HCT116 (cell line): Measurements from ENCODE around the gene IL11. TPM values are rescaled to one million over a fixed set of nuclear protein-coding genes. Genes with fewer than 3 reads are reported as not detected.
A peak's percentile ranks its signal among the peaks of the same experiment; 100 is the strongest.

Experiments used
- ATAC-seq: fragments of 200-7000 bp; cut with Tn5 transposase; 2 replicates; pipeline ENCODE4 v1.9.1; 2020; ENCODE audit warnings: mild to moderate bottlenecking, moderate library complexity
- Bru-seq: library from RNA; stranded (reverse); fragments of 400-500 nt; gene quantifications from one replicate; lab custom pipeline; 2021; lab: Mats Ljungman, UMichigan
- BruChase-seq, 2 experiments: library from RNA; stranded (reverse); fragments of 400-500 nt; gene quantifications; one replicate each; lab custom pipeline; 2021; lab: Mats Ljungman, UMichigan
- BruUV-seq: library from RNA; stranded (reverse); fragments of 400-500 nt; replicated peaks from 2 replicates; lab custom pipeline; 2021; lab: Mats Ljungman, UMichigan
- CTCF ChIA-PET: fragments of 300-600 bp; sonication (Branson Sonifier 250); formaldehyde crosslinking; loops from one replicate; lab custom pipeline; 2021; ENCODE audit warnings: antibody characterized with exemption; lab: Charles Lee
- POLR2A ChIA-PET: fragments of 300-600, 350-600 bp; sonication (Branson Sonifier 250); formaldehyde crosslinking; loops from one replicate; lab custom pipeline; 2021; ENCODE audit warnings: antibody characterized with exemption; lab: Charles Lee
- RAD21 ChIA-PET, 2 experiments: fragments of 300-600 bp; sonication (Branson Sonifier 250); formaldehyde crosslinking; loops; one replicate each; lab custom pipeline; 2023; ENCODE audit warnings: low total read pairs in 2 of 2; ENCODE audit not compliant: uncharacterized antibody in 2 of 2, unreplicated experiment in 2 of 2, low non-redundant PET in 1 of 2; lab: Charles Lee
- DNase-seq: peaks from one replicate; pipeline ENCODE4 v3.0.0-alpha.2; 2010; ENCODE audit warnings: low read depth, low spot score
- H2AFZ ChIP-seq: fragments of 200-600 bp; shearing (Covaris generic), sonication (generic); 2 replicates; pipeline ENCODE4 v1.6.1; 2017; ENCODE audit warnings: low read depth, mixed run types, mixed read lengths, antibody characterized with exemption, low read length; ENCODE audit not compliant: poor library complexity, severe bottlenecking
- H3K27ac ChIP-seq: 2 replicates; pipeline ENCODE4 v1.5.1; 2012; ENCODE audit warnings: low read depth, low read length
- H3K27me3 ChIP-seq: fragments of 200-600 bp; sonication (generic); 2 replicates; pipeline ENCODE4 v1.6.1; 2016; ENCODE audit warnings: mixed run types, low read length, mixed read lengths; ENCODE audit not compliant: insufficient read depth
- H3K36me3 ChIP-seq, 2 experiments: fragments of 200-500 bp in 1 of 2; fragments of 200-600 bp in 1 of 2; sonication (Bioruptor generic) in 1 of 2; sonication (generic) in 1 of 2; 2 replicates each; pipeline versions ENCODE4 v1.5.1 to v1.6.1; 2014 to 2016; ENCODE audit warnings: low read length in 2 of 2, inconsistent platforms in 1 of 2, mixed read lengths in 1 of 2, mixed run types in 1 of 2; ENCODE audit not compliant: insufficient read depth in 2 of 2, control insufficient read depth in 1 of 2
- H3K4me1 ChIP-seq, 2 experiments: fragments of 200-600 bp in 1 of 2; sonication (generic) in 1 of 2; 2 replicates each; pipeline versions ENCODE4 v1.5.1 to v1.6.1; 2012 to 2017; ENCODE audit warnings: low read length in 2 of 2, inconsistent platforms in 1 of 2, mild to moderate bottlenecking in 1 of 2, mixed read lengths in 1 of 2, mixed run types in 1 of 2, moderate library complexity in 1 of 2; ENCODE audit not compliant: insufficient read depth in 2 of 2, control insufficient read depth in 1 of 2
- H3K4me2 ChIP-seq: fragments of 200-600 bp; sonication (generic); 2 replicates; pipeline ENCODE4 v1.6.1; 2017; ENCODE audit warnings: mixed run types, low read length, mixed read lengths
- H3K4me3 ChIP-seq, 2 experiments: fragments of 200-600 bp in 1 of 2; sonication (generic) in 1 of 2; replicated peaks in 1 of 2; 2 replicates each; pipeline ENCODE4 v1.5.1; 2011 to 2016; ENCODE audit warnings: low read length in 2 of 2, control low read depth in 1 of 2, low read depth in 1 of 2, mild to moderate bottlenecking in 1 of 2, mixed read lengths in 1 of 2, mixed run types in 1 of 2
- H3K79me2 ChIP-seq: fragments of 200-600 bp; sonication (generic); 2 replicates; pipeline ENCODE4 v1.6.1; 2017; ENCODE audit warnings: mild to moderate bottlenecking, mixed run types, low read length, moderate library complexity, mixed read lengths; ENCODE audit not compliant: insufficient read depth
- H3K9ac ChIP-seq: fragments of 200-600 bp; sonication (generic); 2 replicates; pipeline ENCODE4 v1.6.1; 2016; ENCODE audit warnings: low read length, mixed read lengths
- H3K9me2 ChIP-seq: fragments of 200-600 bp; sonication (generic), shearing (Covaris generic); 2 replicates; pipeline ENCODE4 v1.6.1; 2017; ENCODE audit warnings: mixed run types, mild to moderate bottlenecking, moderate library complexity; ENCODE audit not compliant: insufficient read depth
- H3K9me3 ChIP-seq, 2 experiments: fragments of 200-500 bp in 1 of 2; fragments of 200-600 bp in 1 of 2; sonication (Bioruptor generic) in 1 of 2; sonication (generic) in 1 of 2; 2 replicates each; pipeline ENCODE4 v1.6.1; 2014 to 2017; ENCODE audit warnings: low read length in 2 of 2, mixed read lengths in 2 of 2, inconsistent platforms in 1 of 2, low read depth in 1 of 2, mild to moderate bottlenecking in 1 of 2, mixed run types in 1 of 2, moderate library complexity in 1 of 2; ENCODE audit not compliant: control insufficient read depth in 1 of 2, insufficient read depth in 1 of 2
- H4K20me1 ChIP-seq: fragments of 200-600 bp; sonication (generic), shearing (Covaris generic); 2 replicates; pipeline ENCODE4 v1.6.1; 2017; ENCODE audit warnings: mixed run types, mild to moderate bottlenecking, moderate library complexity; ENCODE audit not compliant: insufficient read depth
- ATF3 ChIP-seq: IDR thresholded peaks from 2 replicates; pipeline ENCODE4 v1.6.1; 2012
- CBX3 ChIP-seq: IDR thresholded peaks from 2 replicates; pipeline ENCODE4 v1.6.1; 2012; ENCODE audit warnings: low read depth
- CEBPB ChIP-seq: IDR thresholded peaks from 2 replicates; pipeline ENCODE4 v1.6.1; 2012; ENCODE audit warnings: low read depth
- CTCF ChIP-seq, 3 experiments: fragments of 200-600 bp in 1 of 3; sonication (generic) in 1 of 3; IDR thresholded peaks in 2 of 3; conservative IDR thresholded peaks in 1 of 3; 2 replicates each; pipeline ENCODE4 v1.5.1; 2012 to 2017; ENCODE audit warnings: low read depth in 2 of 3, low read length in 2 of 3, antibody characterized with exemption in 1 of 3, borderline replicate concordance in 1 of 3, control low read depth in 1 of 3, mild to moderate bottlenecking in 1 of 3, mixed read lengths in 1 of 3, mixed run types in 1 of 3, moderate library complexity in 1 of 3; ENCODE audit not compliant: insufficient read depth in 1 of 3
- EGR1 ChIP-seq: IDR thresholded peaks from 2 replicates; pipeline ENCODE4 v1.6.1; 2012; ENCODE audit warnings: low read depth
- ELF1 ChIP-seq: IDR thresholded peaks from 2 replicates; pipeline ENCODE4 v1.6.1; 2012; ENCODE audit warnings: low read depth, borderline replicate concordance
- EZH2 ChIP-seq: fragments of 200-600 bp; sonication (generic); IDR thresholded peaks from 2 replicates; pipeline ENCODE4 v1.6.1; 2017; ENCODE audit warnings: antibody characterized with exemption, mixed run types
- JUND ChIP-seq: IDR thresholded peaks from 2 replicates; pipeline ENCODE4 v1.6.1; 2012
- POLR2A ChIP-seq: IDR thresholded peaks from 2 replicates; pipeline ENCODE4 v1.7.0; 2011; ENCODE audit warnings: borderline replicate concordance; ENCODE audit not compliant: insufficient read depth, insufficient read length; ENCODE audit errors: extremely low read depth
- POLR2AphosphoS5 ChIP-seq: IDR thresholded peaks from 2 replicates; pipeline ENCODE4 v1.6.1; 2011; ENCODE audit warnings: mild to moderate bottlenecking, low read depth, low read length, moderate library complexity
- SIN3A ChIP-seq: IDR thresholded peaks from 2 replicates; pipeline ENCODE4 v1.6.1; 2012; ENCODE audit warnings: low read depth
- SRF ChIP-seq: IDR thresholded peaks from 2 replicates; pipeline ENCODE4 v1.6.1; 2012; ENCODE audit warnings: low read depth
- TCF7L2 ChIP-seq: IDR thresholded peaks from 2 replicates; pipeline ENCODE4 v1.7.0; 2011; ENCODE audit warnings: borderline replicate concordance, inconsistent platforms; ENCODE audit not compliant: insufficient read depth, insufficient read length; ENCODE audit errors: extremely low read depth
- YY1 ChIP-seq: IDR thresholded peaks from 2 replicates; pipeline ENCODE4 v1.6.1; 2011; ENCODE audit warnings: low read length, low read depth, moderate library complexity, mild to moderate bottlenecking; ENCODE audit not compliant: insufficient replicate concordance; ENCODE audit errors: extremely low read depth
- ZBTB33 ChIP-seq: IDR thresholded peaks from 2 replicates; pipeline ENCODE4 v1.6.1; 2011; ENCODE audit warnings: mild to moderate bottlenecking, low read length, moderate library complexity; ENCODE audit not compliant: insufficient replicate concordance; ENCODE audit errors: extremely low read depth
- ZFX ChIP-seq: fragments of 450-650 bp; IDR thresholded peaks from 2 replicates; pipeline ENCODE4 v1.6.1; 2017
- ZNF274 ChIP-seq: fragments of 200-500 bp; sonication (Bioruptor generic); IDR thresholded peaks from 2 replicates; pipeline ENCODE4 v1.6.1; 2014; ENCODE audit warnings: mild to moderate bottlenecking, low read depth, low read length, inconsistent platforms
- intact Hi-C: fragments of 100-400 bp; cut with micrococcal nuclease; formaldehyde crosslinking; loops from 2 replicates; pipeline ENCODE4 v1.10.0; 2022
- long read RNA-seq: library from polyadenylated mRNA; unstranded; transcript quantifications from one replicate; pipeline ENCODE4 v2.0.0, GENCODE V29; 2021; ENCODE audit not compliant: unreplicated experiment
- polyA plus RNA-seq: library from polyadenylated mRNA; unstranded; fragments of >200 nt; gene quantifications from 2 replicates; pipeline ENCODE4 v1.2.1, GENCODE V29; 2012; ENCODE audit warnings: missing spikeins
- total RNA-seq: library from RNA; stranded (reverse); gene quantifications from one replicate; pipeline ENCODE4 v1.2.1, GENCODE V29; 2021; ENCODE audit not compliant: unreplicated experiment
- TF ChIP-seq, protein P1 (sequence below): IDR thresholded peaks from 2 replicates; pipeline ENCODE4 v1.6.1; 2012

Gene IL11
- total RNA-seq (2.8 TPM), Bru-seq, nascent RNA (percentile 32 among the genes with signal in this experiment), BruChase-seq, experiment 1, labeled RNA remaining after a 6-hour chase (percentile 47 among the genes with signal in this experiment), BruChase-seq, experiment 2, labeled RNA remaining after a 2-hour chase (percentile 32 among the genes with signal in this experiment)
- polyA plus RNA-seq = 3.4 and 4.5 TPM in 2 replicates
- long read RNA-seq, partial matches to known transcripts = 5 of 5 reads
- long read RNA-seq, other reads (novel, unspliced or antisense) = 0 of 5 reads

GRCh38 chr19:55370305-55370988 lies at the start of gene IL11:
IL11 (minus strand) TSS chr19:55370463; CDS start chr19:55370310, 153 bp downstream.
- POLR2A ChIA-PET = no interaction called here
- intact Hi-C loops = no loop called here
- TF ChIP-seq POLR2A (no peak), CEBPB (no peak), EZH2 (no peak), SIN3A (no peak), POLR2AphosphoS5 (no peak), YY1 (no peak), ZFX (no peak), ELF1 (no peak), ATF3 (no peak), EGR1 (no peak), ZBTB33 (no peak), TCF7L2 (no peak), ZNF274 (no peak), CTCF (IDR thresholded peaks at IDR 0.05 in 2 of 3, conservative IDR thresholded peaks at IDR 0.05 in 1 of 3; ENCODE audit: borderline replicate concordance in 1 of 3, insufficient read depth in 1 of 3, low read depth in 2 of 3, low read length in 2 of 3) (no peak), SRF (no peak), CBX3 (no peak), JUND (no peak)
- TF ChIP-seq, protein P1, sequence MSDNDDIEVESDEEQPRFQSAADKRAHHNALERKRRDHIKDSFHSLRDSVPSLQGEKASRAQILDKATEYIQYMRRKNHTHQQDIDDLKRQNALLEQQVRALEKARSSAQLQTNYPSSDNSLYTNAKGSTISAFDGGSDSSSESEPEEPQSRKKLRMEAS = no peak
- H2AFZ ChIP-seq = no peak within 1 kb of the TSS
- RAD21 ChIA-PET = no interaction called here
- no peaks in the 10 kb centered on the region for H3K27me3 ChIP-seq
- peaks cover 13 to 45% of the 10 kb centered on the region in 2 experiments; a peak in 3 of 4 replicates for H3K4me1 ChIP-seq
- peak within 1 kb of the TSS; percentile 94 for H3K4me2 ChIP-seq
- DNase-seq (no peak), ATAC-seq (no peak)
- peak within 1 kb of the TSS; percentile 52 to 63 for H3K4me3 ChIP-seq
- H3K9ac ChIP-seq = peak within 1 kb of the TSS; percentile 52
- H3K9me3 ChIP-seq = no peaks in the 10 kb centered on the region
- H4K20me1 ChIP-seq = no peaks in the 10 kb centered on the region
- no peaks in the 10 kb centered on the region for H3K79me2 ChIP-seq
- no TSS peak for BruUV-seq
- peak within 1 kb of the TSS; percentile 51; the same call in 1 of the 2 replicates for H3K27ac ChIP-seq
- H3K36me3 ChIP-seq = no peaks in the 10 kb centered on the region
- CTCF ChIA-PET = no interaction called here
- H3K9me2 ChIP-seq = no peaks in the 10 kb centered on the region
